GM12878 (cell line): ENCODE results near the gene RBM4B. TPM values are rescaled to one million over a fixed set of nuclear protein-coding genes. Genes with fewer than 3 reads are reported as not detected.

Experiments used
- EP300 ChIP-seq, 2 experiments: fragments of 150-350 bp in 1 of 2; IDR thresholded peaks; 2 replicates each; pipeline ENCODE4 v1.6.1; 2011 to 2012; ENCODE audit warnings: low read depth in 2 of 2, low read length in 2 of 2, borderline replicate concordance in 1 of 2, improper control_type of control experiment in 1 of 2, inconsistent platforms in 1 of 2; ENCODE audit not compliant: control insufficient read depth in 1 of 2
- GABPA ChIP-seq: IDR thresholded peaks from 2 replicates; pipeline ENCODE4 v1.6.1; 2014; ENCODE audit warnings: antibody characterized with exemption, low read depth, mild to moderate bottlenecking, inconsistent platforms
- HDGF ChIP-seq: fragments of 450-650 bp; IDR thresholded peaks from 2 replicates; pipeline ENCODE4 v1.6.1; 2016; ENCODE audit warnings: antibody characterized with exemption
- LARP7 ChIP-seq: fragments of 450-650 bp; IDR thresholded peaks from 2 replicates; pipeline ENCODE4 v1.6.1; 2017; ENCODE audit warnings: mild to moderate bottlenecking
- MXI1 ChIP-seq: fragments of 150-350 bp; IDR thresholded peaks from 2 replicates; pipeline ENCODE4 v1.6.1; 2011; ENCODE audit warnings: low read depth, mild to moderate bottlenecking, inconsistent platforms, low read length, improper control_type of control experiment
- MYB ChIP-seq: fragments of 150-350 bp; IDR thresholded peaks from 2 replicates; pipeline ENCODE4 v1.6.1; 2014; ENCODE audit warnings: mild to moderate bottlenecking, low read depth, low read length, borderline replicate concordance
- NBN ChIP-seq: fragments of 450-650 bp; IDR thresholded peaks from 2 replicates; pipeline ENCODE4 v1.6.1; 2016
- PML ChIP-seq: IDR thresholded peaks from 2 replicates; pipeline ENCODE4 v1.6.1; 2012; ENCODE audit warnings: low read length, inconsistent platforms
- REST ChIP-seq: IDR thresholded peaks from 2 replicates; pipeline ENCODE4 v1.6.1; 2012; ENCODE audit warnings: mild to moderate bottlenecking, low read depth, low read length
- SMAD1 ChIP-seq: fragments of 450-650 bp; IDR thresholded peaks from 2 replicates; pipeline ENCODE4 v1.6.1; 2018; ENCODE audit warnings: mild to moderate bottlenecking, low read depth; ENCODE audit not compliant: partially characterized antibody
- ZZZ3 ChIP-seq: IDR thresholded peaks from 2 replicates; pipeline ENCODE4 v1.6.1; 2011; ENCODE audit warnings: low read depth; ENCODE audit not compliant: control insufficient read depth, insufficient read length
- polyA plus RNA-seq, 11 experiments: library from polyadenylated mRNA; depleted of rRNA in 4 of 11; unstranded in 6 of 11; stranded (reverse) in 5 of 11; fragments of >200 nt; fragmentation: Nextera tagmentation in 4 of 11; fragmentation: Illumina TruSeq in 1 of 11; extraction: Ambion mirVana in 4 of 11; extraction: Trizol in 1 of 11; gene quantifications; 1 replicate in 1 of 11; 2 replicates in 10 of 11; pipeline versions ENCODE4 v1.2.1 to v1.2.3, GENCODE V29; 2011 to 2016; ENCODE audit warnings: inconsistent platforms in 2 of 11, missing spikeins in 2 of 11, low read depth in 1 of 11
- total RNA-seq, 4 experiments: library from RNA; depleted of rRNA in 3 of 4; stranded (reverse); fragments of >200 nt in 3 of 4; fragmentation: Illumina TruSeq in 1 of 4; extraction: Trizol in 1 of 4; gene quantifications; 2 replicates each; pipeline versions ENCODE4 v1.2.1 to v1.2.3, GENCODE V29; 2013 to 2021
- TF ChIP-seq, protein P1 (sequence below): fragments of 150-350 bp; IDR thresholded peaks from 2 replicates; pipeline ENCODE4 v1.6.1; 2014; ENCODE audit warnings: mild to moderate bottlenecking, low read depth, low read length

The RBM4B gene
- total and polyA plus RNA-seq, 10 of the 15 experiments (the other 5 are each of a cell fraction or from before 2014, with no cell fraction given): 16.1 to 37.0 (median 21.6) TPM

- TF ChIP-seq REST (no peak), LARP7 (peak; percentile 59), GABPA (no peak), MYB (no peak), HDGF (peak; percentile 68; the same call in 1 of the 2 replicates), NBN (peak; percentile 63), PML (peak; percentile 94), SMAD1 (peak; percentile 70), ZZZ3 (no peak), MXI1 (peak; percentile 94), EP300 (IDR thresholded peaks at IDR 0.05; ENCODE audit: borderline replicate concordance in 1 of 2, control insufficient read depth in 1 of 2, low read depth in 2 of 2, low read length in 2 of 2) (no peak)
- TF ChIP-seq, protein P1, sequence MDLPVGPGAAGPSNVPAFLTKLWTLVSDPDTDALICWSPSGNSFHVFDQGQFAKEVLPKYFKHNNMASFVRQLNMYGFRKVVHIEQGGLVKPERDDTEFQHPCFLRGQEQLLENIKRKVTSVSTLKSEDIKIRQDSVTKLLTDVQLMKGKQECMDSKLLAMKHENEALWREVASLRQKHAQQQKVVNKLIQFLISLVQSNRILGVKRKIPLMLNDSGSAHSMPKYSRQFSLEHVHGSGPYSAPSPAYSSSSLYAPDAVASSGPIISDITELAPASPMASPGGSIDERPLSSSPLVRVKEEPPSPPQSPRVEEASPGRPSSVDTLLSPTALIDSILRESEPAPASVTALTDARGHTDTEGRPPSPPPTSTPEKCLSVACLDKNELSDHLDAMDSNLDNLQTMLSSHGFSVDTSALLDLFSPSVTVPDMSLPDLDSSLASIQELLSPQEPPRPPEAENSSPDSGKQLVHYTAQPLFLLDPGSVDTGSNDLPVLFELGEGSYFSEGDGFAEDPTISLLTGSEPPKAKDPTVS: no peak
- TF ChIP-seq, all 136 proteins: peak for 67
These were observed 39.3 kb downstream of the RBM4B start, which contains the start of gene RBM4 (continued) for GRCh38 chr11:66638177-66639065.
